ENCODE results near the gene NUDT8. TPM values are rescaled to one million over a fixed set of nuclear protein-coding genes. Genes with fewer than 3 reads are reported as not detected.
A peak's percentile ranks its signal among the peaks of the same experiment; 100 is the strongest.

Gene NUDT8
- total and polyA plus RNA-seq, 10 of the 15 experiments (the other 5 are each of a cell fraction or from before 2014, with no cell fraction given), result 0.32 to 18.2 (median 9.8) TPM

- CTCF ChIA-PET, result interaction anchor here (0.5 to 5.8 kb wide), 11 partner anchors 13 to 714 kb away, joined by 3 to 54 read pairs (median 4); partner anchors contain the start of gene POLD4
- H3K4me2 ChIP-seq (ENCODE audit: control insufficient read depth, insufficient read depth), result peak overlapping the region; percentile 96
- POLR2A ChIA-PET, result interaction anchor here (0.7 to 3.8 kb wide), 10 partner anchors 11 to 231 kb away, joined by 3 to 25 read pairs (median 4); partner anchors contain the start of genes AIP, POLD4 and TMEM134
- 89% methylated on average over 20 of the region's 21 CpGs for WGBS (ENCODE audit: insufficient coverage, insufficient replicate concordance, low lambda C conversion rate, missing lambda C conversion rate)
- in situ Hi-C loops (cut with MboI), result no loop called here
- H3K27ac ChIP-seq (ENCODE audit: control insufficient read depth, insufficient read depth), result peak overlapping the region; percentile 89
- peaks cover 7% of the 10 kb centered on the region; the same call in 2 of the 3 replicates for H3K9me3 ChIP-seq (replicated peaks; ENCODE audit: control insufficient read depth, insufficient read depth, low read length)
- H3K9ac ChIP-seq (ENCODE audit: control insufficient read depth, insufficient read depth, low read length), result peak overlapping the region; percentile 88
- DNase-seq (ENCODE audit: low read depth, low spot score) (no peak), ATAC-seq (no peak), FAIRE-seq (no peak)
- H3K4me1 ChIP-seq (ENCODE audit: control insufficient read depth, insufficient read depth, low read length), result peaks cover 51% of the 10 kb centered on the region
- peaks cover 42% of the 10 kb centered on the region for H3K79me2 ChIP-seq (ENCODE audit: control insufficient read depth, insufficient read depth, low read length)
- H4K20me1 ChIP-seq (ENCODE audit: control insufficient read depth, insufficient read depth), result no peaks in the 10 kb centered on the region
- SMC1A ChIA-PET (ENCODE audit: uncharacterized antibody, unreplicated experiment), result interaction anchor here (0.8 to 1.9 kb wide), 8 partner anchors 14 to 100 kb away, joined by 3 to 8 read pairs (median 4); no protein-coding TSS in a partner anchor
- H3K4me3 ChIP-seq, result peak overlapping the region; percentile 85
- H3K27me3 ChIP-seq (replicated peaks in 1 of 2; ENCODE audit: control insufficient read depth in 2 of 2, insufficient read depth in 2 of 2, low read length in 1 of 2), result no peaks in the 10 kb centered on the region
- BruUV-seq (replicated peaks), result no TSS peak
- intact Hi-C loops (cut with micrococcal nuclease; ENCODE audit: unreplicated experiment), result no loop called here
- H3K36me3 ChIP-seq (ENCODE audit: control insufficient read depth in 2 of 2, insufficient read depth in 2 of 2, low read length in 1 of 2), result peaks cover 4 to 8% of the 10 kb centered on the region in 2 experiments; a peak in 3 of 4 replicates
- H2AFZ ChIP-seq (ENCODE audit: control insufficient read depth, low read depth, low read length), result no peak overlapping the region
- RAD21 ChIA-PET (ENCODE audit: unreplicated experiment), result interaction anchor here (0.6 to 3.6 kb wide), 7 partner anchors 20 to 183 kb away, joined by 3 to 38 read pairs (median 4); partner anchors contain the start of genes NUDT8 and TBC1D10C
- TF ChIP-seq NFYA (IDR thresholded peaks at IDR 0.05; ENCODE audit: borderline replicate concordance, low read depth, low read length) (no peak), STAT1 (conservative IDR thresholded peaks at IDR 0.05) (no peak), FOS (IDR thresholded peaks at IDR 0.05; ENCODE audit: borderline replicate concordance, extremely low read depth, insufficient read length) (no peak), SMAD5 (IDR thresholded peaks at IDR 0.05; ENCODE audit: low read depth) (no peak), ATF7 (IDR thresholded peaks at IDR 0.05; ENCODE audit: low read depth) (no peak), ZBTB33 (IDR thresholded peaks at IDR 0.05) (peak; percentile 62; the same call in 1 of the 2 replicates), EP300 (IDR thresholded peaks at IDR 0.05; ENCODE audit: borderline replicate concordance in 1 of 2, control insufficient read depth in 1 of 2, low read depth in 2 of 2, low read length in 2 of 2) (no peak), RAD51 (IDR thresholded peaks at IDR 0.05) (peak; percentile 64), MLLT1 (IDR thresholded peaks at IDR 0.05) (peak; percentile 83), CHD4 (IDR thresholded peaks at IDR 0.05) (no peak), WRNIP1 (IDR thresholded peaks at IDR 0.05; ENCODE audit: borderline replicate concordance, low read depth, low read length) (no peak), SMC3 (IDR thresholded peaks at IDR 0.05; ENCODE audit: borderline replicate concordance, low read length) (no peak), SIN3A (IDR thresholded peaks at IDR 0.05; ENCODE audit: low read depth, low read length) (no peak)
- TF ChIP-seq, protein P1, sequence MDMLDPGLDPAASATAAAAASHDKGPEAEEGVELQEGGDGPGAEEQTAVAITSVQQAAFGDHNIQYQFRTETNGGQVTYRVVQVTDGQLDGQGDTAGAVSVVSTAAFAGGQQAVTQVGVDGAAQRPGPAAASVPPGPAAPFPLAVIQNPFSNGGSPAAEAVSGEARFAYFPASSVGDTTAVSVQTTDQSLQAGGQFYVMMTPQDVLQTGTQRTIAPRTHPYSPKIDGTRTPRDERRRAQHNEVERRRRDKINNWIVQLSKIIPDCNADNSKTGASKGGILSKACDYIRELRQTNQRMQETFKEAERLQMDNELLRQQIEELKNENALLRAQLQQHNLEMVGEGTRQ (IDR thresholded peaks at IDR 0.05; ENCODE audit: borderline replicate concordance, low read depth, low read length), result no peak
- TF ChIP-seq, protein P2, sequence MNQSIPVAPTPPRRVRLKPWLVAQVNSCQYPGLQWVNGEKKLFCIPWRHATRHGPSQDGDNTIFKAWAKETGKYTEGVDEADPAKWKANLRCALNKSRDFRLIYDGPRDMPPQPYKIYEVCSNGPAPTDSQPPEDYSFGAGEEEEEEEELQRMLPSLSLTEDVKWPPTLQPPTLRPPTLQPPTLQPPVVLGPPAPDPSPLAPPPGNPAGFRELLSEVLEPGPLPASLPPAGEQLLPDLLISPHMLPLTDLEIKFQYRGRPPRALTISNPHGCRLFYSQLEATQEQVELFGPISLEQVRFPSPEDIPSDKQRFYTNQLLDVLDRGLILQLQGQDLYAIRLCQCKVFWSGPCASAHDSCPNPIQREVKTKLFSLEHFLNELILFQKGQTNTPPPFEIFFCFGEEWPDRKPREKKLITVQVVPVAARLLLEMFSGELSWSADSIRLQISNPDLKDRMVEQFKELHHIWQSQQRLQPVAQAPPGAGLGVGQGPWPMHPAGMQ (IDR thresholded peaks at IDR 0.05; ENCODE audit: borderline replicate concordance), result no peak
Measured at GRCh38 chr11:67584881-67585873, 44.6 kb downstream of the NUDT8 start.
